SHP77 (cell line): ENCODE results near the gene PKLR.
"Not testable (repeated sequence)": the region's sequence is repeated elsewhere in the genome, so short reads cannot be mapped to it uniquely, and the experiment has no call there.

Experiments
- DNase-seq, 2 experiments: peaks; one replicate each; lab custom pipeline; 2025; lab: John Stamatoyannopoulos, UW

The PKLR gene

DNA sequence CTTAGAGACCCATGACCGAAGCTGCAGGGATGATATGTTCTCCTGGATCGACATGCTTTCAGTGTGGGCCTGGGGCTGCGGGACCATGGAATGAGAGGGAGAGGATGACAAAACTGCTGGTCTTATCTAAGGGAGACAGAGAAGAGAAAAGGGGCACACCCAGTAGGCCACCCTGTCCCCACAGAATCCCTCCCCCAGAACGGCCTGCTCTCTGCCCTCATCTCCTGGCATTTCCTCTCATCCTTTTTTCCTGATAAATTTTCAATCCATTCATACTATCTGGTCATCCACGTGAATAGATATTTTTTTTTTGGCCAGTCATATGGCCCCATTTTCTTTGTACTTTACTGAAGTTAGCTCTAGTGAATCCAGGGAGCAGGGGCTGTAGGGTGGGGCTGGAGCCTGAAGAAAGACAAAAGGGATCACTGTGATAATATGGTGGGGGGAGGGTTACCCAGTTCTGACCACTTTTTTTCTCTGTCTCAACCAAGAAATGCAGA, at the start of gene PKLR:
PKLR (minus strand) TSS at position 97 of the 500 bp plus-strand sequence; CDS start at position 54, 43 bp downstream.
- no peak for DNase-seq

DNA sequence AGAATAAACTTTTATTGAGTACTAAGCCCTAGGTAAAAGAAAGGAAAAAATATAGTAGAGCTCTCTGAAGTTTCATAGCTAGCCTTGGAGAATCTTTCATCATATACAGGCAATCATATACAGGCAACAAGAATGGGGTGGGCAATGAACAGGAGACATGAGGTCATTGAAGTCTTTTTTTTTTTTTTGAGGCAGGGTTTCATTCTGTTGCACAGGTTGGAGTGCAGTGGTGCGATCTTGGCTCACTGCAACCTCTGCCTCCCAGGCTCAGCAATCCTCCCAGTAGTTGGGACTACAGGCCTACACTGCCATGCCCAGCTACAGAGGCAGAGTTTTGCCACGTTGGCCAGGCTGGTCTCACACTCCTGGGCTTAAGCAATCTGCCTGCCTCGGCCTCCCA, 41.6 kb upstream of the PKLR start:
- DNase-seq = no peak

DNA sequence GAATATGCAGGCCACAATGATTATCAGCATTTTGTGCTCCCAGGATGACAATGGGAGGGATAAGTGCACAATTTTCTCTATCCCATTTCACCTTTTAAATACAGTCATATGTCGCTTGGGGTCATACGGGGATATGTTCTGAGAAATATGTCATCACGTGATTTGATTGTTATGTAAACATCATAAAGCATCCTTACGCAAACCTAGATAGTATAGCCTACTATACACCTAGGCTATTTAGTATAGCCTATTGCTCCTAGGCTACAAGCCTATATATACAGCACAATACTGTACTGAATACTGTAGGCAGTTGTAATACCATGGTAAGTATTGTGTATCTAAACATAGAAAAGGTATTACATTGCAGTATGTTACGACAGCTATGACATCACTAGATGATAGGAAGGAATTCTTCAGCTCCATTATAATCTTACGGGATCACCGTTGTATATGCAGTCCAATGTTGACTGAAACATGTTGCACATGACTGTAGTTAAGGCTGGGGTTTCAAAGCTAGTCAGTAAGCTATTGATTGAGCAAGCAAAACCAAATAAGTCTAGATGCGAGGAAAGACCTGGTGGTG, 38.4 kb upstream of the PKLR start:
- no peak for DNase-seq

DNA sequence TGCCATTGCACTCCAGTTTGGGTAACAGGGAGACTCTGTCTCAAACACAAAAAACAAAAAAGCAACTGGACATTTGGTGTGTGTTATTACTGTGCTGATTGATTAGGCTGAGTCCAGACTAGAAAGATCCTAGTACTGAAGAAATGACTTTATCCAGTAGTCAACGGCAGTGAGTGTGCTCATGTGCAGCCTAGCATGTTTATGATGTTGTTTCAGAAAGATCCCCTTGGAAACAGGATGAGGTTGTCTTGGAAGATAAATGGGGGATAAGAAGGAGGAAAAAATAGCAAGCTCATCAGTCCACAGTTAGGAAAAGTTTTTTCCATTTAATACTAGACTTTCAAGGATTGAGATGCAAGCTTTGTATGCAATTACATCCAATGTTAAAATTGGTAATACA, 33.7 kb upstream of the PKLR start:
- no peak for DNase-seq

DNA sequence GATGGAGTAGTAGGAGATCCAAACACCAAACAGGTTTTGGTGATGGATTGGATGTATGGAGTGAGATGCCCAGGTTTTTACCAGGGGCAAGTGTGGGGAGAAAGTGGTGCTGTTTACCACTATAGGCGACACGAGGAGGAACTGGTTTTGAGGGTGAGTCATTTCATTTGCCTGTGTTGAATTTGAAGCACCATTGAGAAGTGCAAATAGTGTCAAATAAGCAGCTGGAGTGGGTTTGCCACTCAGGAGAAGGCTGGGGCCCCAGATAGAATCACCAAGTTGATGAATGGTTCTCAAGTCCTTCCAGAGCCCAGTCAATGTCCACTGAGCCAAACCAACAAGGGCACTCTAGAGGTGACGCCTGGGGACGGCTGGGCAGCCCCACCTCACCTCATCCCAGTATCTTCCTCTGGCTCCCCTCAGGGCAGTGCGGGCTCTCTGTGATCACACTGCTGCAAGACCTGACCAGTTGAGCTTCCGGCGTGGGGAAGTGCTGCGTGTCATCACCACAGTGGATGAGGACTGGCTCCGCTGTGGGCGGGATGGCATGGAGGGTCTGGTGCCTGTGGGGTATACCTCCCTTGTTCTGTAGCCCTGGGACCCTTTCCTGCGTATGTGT, 28.9 kb upstream of the PKLR start:
- DNase-seq = peak in 1 of 2 experiments; percentile 12

DNA sequence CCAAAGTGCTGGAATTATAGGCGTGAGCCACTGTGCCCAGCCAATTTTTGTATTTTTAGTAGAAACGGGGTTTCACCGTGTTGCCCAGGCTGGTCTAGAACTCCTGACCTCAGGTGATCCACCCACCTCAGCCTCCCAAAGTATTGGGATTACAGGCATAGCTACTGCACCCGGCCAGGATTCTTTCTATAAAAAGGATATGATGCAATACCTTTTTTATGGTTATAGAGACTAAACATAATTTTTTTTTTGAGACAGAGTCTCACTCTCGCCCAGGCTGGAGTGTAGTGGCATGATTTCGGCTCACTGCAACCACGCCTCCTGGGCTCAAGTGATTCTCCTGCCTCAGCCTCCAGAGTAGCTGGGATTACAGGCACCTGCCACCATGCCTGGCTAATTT, 27.6 kb upstream of the PKLR start:
- not testable (repeated sequence) for DNase-seq

DNA sequence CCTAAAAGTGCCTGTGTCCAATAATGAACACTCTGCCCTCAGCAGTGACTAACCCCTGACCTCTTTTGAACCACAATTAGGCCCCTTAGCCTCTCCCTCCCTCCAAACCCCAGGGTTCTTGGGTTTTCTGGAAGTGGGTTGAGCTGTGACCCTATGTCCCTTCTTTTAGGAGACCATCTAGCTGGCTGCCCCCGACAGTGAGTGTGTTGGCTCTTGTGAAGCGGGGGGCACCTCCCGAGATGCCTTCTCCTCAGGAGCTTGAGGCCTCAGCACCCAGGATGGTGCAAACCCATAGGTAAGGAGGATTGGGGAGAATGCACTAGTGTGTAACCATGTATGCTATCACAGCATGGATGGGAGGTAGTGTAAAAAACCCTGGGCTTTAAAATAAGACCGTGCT, 26.7 kb upstream of the PKLR start:
- no peak for DNase-seq

DNA sequence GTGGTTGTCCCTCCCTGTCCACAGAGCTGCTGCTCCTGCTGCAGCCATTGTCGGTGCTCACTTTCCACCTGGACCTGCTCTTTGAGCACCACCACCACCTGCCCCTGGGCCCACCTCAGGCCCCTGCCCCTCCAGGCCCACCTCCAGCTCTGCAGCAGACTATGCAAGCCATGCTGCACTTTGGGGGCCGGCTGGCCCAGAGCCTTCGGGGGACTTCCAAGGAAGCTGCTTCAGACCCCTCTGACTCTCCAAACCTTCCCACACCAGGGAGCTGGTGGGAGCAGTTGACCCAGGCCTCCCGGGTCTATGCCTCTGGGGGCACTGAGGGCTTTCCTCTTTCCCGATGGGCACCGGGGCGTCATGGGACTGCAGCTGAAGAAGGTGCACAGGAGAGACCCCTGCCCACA, 25.4 kb upstream of the PKLR start:
- DNase-seq = no peak

DNA sequence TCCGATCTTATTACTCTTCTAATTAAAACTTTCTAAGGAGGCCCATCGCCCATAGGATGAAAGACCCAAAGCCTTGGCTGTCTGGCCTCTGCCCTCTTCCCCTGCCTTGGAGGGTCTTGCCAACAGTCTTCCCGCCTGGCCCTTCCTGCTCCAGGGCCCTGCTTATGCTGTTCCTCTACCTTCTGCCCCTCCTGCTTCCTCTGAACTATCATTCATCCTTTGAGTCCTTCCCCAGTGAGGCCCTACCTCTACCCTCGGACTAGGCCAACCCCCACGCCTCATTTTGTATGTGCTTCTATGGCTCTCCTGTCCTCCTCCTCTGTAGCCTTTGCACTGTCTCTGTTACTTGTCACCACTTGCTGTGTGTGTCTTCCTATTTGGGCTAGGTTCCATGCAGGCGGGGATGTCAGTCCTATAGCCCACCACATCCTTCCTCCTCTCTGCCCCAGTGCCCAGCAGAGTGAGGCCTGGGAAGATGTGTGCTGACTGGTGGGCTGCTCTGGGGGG, 24.8 kb upstream of the PKLR start:
- no peak for DNase-seq

DNA sequence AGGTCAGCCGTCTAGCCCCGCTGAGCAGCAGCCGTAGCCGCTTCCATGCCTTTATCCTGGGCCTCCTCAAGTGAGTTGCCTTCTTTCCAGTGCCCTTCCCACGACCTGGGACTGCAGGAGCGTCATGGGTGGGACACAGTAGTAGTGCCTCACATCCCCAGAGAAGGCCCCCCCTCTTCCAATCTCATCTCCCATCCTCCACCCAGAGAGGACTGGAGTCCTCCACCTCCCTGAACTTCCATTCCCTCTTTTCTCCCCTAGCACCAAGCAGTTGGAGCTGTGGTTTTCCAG, 24.3 kb upstream of the PKLR start:
- no peak for DNase-seq

DNA sequence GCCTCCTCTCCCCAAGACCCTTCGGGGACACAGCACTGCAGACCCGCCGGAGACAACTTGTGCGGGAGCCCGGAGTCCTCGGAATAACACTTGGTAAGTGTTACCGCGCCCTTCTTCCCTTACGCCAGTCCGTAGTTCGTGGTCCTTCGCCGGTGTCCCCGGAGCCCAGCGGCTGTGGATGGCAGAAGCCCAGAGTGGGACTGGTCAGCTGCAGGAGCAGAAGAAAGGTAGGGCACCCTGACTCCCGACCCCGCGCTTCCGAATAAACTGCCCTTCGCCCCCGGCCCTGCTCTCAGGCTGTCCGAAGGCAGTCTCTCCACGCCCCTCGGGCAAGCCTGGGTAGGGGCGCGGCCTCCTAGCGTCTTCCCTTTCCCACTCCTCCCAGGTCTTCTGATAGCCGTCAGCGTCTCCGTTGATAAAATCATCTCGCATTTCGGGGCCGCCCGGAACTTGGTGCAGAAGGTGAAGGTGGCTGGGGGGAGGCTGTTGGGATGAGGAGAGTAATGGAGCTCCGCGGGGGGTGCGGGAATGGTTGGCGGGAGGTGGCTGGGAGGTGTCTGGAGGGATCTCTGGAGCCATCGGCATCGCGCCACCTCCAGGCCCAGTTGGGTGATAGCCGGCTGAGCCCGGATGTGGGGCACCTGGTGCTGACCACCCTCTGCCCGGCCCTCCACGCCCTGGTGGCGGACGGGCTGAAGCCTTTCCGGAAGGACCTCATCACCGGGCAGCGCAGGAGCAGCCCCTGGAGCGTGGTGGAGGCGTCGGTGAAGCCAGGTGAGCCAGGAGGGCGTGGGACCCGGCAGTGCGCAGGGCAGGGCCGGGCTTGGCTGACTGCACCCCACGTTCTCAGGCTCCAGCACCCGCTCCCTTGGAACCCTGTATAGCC, 23.7 kb upstream of the PKLR start:
- peak; percentile 69 to 86 for DNase-seq

DNA sequence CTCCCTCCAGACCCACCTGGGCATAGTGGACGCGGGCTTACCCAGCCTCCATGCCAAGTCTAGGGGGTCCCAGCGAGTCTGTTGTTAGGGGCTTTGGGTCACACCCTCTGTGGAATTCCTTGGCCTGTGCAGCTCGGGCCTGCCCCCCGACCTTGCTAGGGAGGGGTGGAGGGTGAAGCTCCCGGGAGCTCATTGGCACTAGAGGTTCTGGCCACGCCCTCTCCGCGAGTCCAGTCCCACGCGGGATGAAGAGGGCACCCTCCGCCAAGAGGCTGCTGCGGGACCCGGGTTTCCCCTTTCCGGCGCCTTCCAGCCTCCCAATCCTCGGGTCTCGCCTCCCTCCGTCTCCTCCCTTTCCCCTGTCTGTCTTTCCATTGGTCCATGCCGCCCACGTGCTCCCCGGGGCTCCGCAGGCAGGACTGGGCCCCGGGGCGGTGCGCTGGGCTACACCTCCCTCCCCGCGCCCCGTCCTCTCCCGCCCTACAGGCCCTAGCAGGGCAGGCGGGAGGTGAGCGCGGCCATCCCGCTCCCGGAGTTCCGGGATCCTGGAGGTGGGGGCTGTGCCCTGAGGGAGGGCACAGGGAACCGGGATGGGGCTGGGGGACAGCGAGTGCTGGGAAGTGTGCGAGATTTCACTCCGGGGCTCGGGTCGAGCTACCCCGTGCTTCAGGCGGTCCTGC, 22.9 kb upstream of the PKLR start:
- peak; percentile 98 to 99 for DNase-seq

DNA sequence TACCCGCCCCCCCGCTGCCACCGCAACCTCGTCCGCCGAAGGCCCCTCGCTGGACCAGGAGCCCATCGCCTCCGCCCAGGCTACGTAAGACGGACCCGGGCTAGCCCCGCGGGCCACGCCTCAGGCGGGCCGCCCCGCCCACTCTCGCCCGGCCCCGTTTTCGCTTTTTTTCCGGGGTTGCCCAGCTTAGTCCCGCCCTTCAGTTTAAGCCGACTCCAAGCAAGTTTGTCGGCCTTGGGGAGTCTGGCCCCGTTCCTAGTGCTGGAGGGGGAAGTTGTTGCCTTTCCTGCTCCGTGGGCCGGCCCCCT, 22.4 kb upstream of the PKLR start:
- peak; percentile 69 to 76 for DNase-seq

DNA sequence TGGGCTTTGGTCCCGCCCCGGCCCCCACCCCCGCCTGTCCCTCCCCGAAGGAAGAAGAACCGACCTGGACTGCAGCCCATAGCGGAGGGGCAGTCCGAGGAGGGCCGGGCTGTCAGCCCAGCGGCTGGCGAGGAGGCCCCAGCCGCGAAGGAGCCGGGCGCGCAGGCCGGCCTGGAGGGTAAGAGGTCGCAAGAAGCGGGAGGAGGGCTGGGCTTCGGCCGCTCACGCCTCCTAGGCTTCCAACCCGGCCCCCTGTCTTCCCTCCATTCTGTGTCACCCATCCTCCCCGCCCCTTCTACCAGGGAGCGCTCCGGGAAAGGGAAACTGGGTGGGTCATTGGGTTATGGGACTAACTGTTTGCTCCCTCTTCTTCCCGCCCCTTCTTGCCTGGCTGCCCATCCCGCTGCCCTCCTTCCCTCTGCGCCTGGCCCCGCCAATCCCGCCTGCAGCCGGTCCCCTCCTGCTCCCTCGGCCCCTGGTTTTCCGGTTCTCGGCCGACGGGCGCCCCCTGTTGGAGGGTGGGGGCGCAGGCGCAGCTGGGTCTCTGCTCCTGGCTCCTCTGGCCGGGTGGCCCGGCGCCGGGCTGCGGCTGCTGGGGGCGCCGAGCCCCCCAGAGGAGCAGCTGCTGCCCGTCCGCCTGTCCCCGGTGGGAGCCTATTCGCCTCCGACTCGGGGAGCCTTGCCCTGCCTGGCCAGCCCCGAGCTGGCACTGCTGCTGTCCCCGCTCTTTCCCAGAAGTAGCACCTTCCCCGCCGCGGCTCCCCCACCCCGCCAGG, 21.9 kb upstream of the PKLR start:
- DNase-seq = peak; percentile 94 to 96

DNA sequence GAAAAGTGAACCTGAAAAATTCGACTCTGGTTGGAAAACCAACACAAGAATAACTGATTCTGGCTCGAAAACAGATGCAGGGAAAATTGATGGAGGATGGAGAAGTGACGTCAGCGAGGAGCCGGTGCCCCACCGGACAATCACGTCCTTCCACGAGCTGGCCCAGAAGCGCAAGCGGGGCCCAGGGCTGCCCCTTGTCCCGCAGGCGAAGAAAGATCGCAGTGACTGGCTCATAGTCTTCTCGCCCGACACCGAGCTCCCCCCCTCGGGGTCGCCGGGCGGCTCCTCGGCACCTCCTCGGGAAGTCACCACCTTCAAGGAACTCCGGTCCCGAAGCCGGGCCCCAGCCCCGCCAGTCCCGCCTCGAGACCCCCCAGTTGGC, 21.3 kb upstream of the PKLR start:
- peak in 1 of 2 experiments; percentile 30 for DNase-seq

DNA sequence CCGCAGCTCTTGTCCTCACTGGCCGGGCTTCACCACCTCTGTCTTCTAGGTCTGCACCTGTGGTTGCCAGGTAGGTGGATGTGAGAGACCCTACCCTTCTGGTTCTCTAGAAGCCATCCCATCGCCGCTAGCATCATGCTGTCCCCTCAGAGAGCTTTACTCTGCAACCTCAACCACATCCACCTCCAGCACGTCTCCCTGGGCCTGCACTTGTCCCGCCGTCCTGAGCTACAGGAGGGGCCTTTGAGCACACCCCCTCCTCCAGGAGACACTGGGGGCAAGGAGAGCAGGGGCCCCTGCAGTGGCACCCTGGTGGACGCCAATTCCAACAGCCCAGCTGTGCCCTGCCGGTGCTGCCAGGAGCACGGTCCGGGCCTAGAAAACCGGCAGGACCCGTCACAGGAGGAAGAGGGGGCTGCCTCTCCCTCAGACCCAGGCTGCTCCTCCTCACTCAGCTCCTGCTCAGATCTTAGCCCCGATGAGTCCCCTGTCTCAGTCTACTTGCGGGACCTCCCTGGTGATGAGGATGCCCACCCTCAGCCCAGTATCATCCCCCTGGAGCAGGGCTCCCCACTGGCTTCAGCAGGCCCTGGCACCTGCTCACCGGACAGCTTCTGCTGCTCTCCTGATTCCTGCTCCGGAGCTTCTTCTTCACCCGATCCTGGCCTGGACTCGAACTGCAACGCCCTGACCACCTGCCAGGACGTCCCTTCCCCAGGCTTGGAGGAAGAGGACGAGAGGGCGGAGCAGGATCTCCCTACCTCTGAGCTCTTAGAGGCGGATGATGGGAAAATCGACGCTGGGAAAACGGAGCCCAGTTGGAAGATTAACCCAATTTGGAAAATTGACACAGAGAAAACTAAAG, 20.6 kb upstream of the PKLR start:
- peak; percentile 60 to 62 for DNase-seq

DNA sequence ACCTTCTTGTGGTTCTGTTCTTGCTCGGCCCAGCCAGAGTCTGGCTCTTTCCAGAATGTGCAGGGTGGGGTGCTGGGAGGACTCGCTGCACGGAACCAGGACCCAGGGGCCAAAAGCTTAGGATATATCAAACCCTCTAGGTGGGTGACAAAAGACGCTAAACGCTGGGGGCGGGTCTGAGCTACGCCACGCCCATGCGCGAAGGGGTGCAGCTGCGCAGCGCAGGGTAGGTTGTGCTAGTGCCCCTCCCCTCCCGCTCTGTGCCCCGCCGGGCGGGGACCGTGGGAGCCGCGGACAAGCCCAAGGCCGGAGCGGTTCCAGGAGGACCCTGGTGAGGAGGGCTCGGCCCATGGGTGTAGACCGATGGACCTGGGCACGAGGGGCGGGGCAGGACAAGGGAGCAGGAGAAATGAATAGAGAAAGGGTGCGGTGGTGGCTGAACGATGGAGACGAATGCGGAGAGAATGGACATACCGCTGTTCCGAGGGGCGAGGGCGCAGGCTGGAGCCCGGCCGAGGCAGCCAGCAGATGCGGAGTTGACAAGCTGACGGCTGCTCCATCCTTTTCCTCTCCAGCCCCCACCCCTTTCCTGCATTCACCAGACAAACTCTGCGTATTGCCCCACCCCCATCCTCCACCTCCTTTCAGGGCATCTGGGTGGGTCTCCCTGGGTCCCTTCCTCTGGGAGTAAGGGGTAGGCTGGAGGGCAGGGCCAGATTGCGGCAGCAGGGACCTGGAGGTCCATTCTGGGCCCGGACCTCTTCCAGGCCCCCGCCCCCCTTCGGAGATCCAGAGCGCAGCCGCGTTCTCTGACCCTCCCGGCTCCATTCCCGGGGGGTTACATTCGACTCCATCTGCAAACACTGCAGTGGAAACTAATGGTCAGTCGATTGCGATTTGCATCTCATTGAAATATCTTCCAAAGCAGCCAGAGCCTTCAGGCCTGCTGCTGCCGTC, 19.7 kb upstream of the PKLR start, which contains the start of gene RUSC1:
RUSC1 (plus strand) TSS at position 234 of the 957 bp plus-strand sequence. CDS start 880 bp downstream, outside the sequence.
- peak; percentile 89 to 92 for DNase-seq

DNA sequence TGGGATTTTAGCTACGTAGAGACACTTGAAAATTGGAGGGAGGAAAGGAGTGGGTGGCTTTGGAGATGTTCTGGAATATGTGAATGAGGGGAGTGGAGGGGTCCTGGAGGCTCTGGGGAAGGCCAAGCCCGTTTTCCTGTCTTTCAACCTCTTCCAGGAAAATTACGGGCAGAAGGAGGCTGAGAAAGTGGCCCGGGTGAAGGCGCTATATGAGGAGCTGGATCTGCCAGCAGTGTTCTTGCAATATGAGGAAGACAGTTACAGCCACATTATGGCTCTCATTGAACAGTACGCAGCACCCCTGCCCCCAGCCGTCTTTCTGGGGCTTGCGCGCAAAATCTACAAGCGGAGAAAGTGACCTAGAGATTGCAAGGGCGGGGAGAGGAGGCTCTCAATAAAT, 19.0 kb upstream of the PKLR start:
- DNase-seq = no peak

DNA sequence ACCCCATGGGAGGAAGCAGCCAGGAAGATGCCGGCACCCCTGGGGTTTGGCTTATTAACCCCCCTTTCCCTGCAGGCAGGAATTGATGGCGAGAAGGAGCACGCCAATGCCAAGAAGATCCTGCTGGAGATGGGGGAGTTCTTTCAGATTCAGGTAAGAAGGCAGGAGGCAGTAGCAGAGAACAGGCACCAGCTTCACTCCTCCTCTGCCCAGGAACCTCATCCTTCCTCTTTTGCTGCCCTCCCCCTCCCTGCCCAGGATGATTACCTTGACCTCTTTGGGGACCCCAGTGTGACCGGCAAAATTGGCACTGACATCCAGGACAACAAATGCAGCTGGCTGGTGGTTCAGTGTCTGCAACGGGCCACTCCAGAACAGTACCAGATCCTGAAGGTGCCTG, 18.3 kb upstream of the PKLR start:
- DNase-seq = no peak
